H1 (cell line): Measurements from ENCODE around the gene MGMT. TPM values are rescaled to one million over a fixed set of nuclear protein-coding genes. Genes with fewer than 3 reads are reported as not detected.

Source experiments
- CTCF ChIA-PET: fragments of 300-600 bp; sonication (Branson Sonifier 250); formaldehyde crosslinking; loops from one replicate; lab custom pipeline; 2021; ENCODE audit not compliant: partially characterized antibody; lab: Charles Lee
- POLR2A ChIA-PET: fragments of 300-600 bp; sonication (Branson Sonifier 250); formaldehyde crosslinking; loops from one replicate; lab custom pipeline; 2021; ENCODE audit warnings: inconsistent platforms; ENCODE audit not compliant: partially characterized antibody; lab: Charles Lee
- DNase-seq, 2 experiments: peaks; one replicate each; pipeline versions ENCODE4 v3.0.0 to v3.0.0-alpha.2; 2010 to 2022; ENCODE audit warnings: low spot score in 2 of 2, low read depth in 1 of 2, mixed read lengths in 1 of 2
- FAIRE-seq: peaks from 2 replicates; lab custom pipeline; 2011; peaks lifted over from hg19 to GRCh38; lab: Jason Lieb, UNC
- H2AFZ ChIP-seq: 2 replicates; pipeline ENCODE4 v1.8.1; 2012; ENCODE audit warnings: low read length, inconsistent platforms
- H2AK5ac ChIP-seq: 2 replicates; pipeline ENCODE4 v1.6.1; 2013; ENCODE audit warnings: low read depth, low read length
- H2BK120ac ChIP-seq: replicated peaks from 2 replicates; pipeline ENCODE3; 2013; ENCODE audit warnings: low read depth, low read length, inconsistent platforms
- H2BK12ac ChIP-seq: 2 replicates; pipeline ENCODE4 v1.6.1; 2013; ENCODE audit warnings: low read depth, low read length
- H2BK15ac ChIP-seq: 2 replicates; pipeline ENCODE4 v1.6.1; 2013; ENCODE audit warnings: low read length
- H2BK20ac ChIP-seq: 2 replicates; pipeline ENCODE4 v1.6.1; 2013; ENCODE audit warnings: low read length
- H2BK5ac ChIP-seq: 2 replicates; pipeline ENCODE4 v1.6.1; 2013; ENCODE audit warnings: low read depth, low read length
- H3K14ac ChIP-seq: 2 replicates; pipeline ENCODE4 v1.6.1; 2013; ENCODE audit warnings: inconsistent platforms; ENCODE audit not compliant: insufficient read length
- H3K18ac ChIP-seq: 2 replicates; pipeline ENCODE4 v1.6.1; 2013; ENCODE audit warnings: low read length; ENCODE audit errors: extremely low read depth
- H3K23ac ChIP-seq: 2 replicates; pipeline ENCODE4 v1.6.1; 2013; ENCODE audit warnings: inconsistent platforms; ENCODE audit not compliant: insufficient read length
- H3K23me2 ChIP-seq: 2 replicates; pipeline ENCODE4 v1.6.1; 2013; ENCODE audit warnings: low read depth, low read length
- H3K27ac ChIP-seq: 2 replicates; pipeline ENCODE4 v1.6.1; 2011; ENCODE audit warnings: low read depth, low read length, inconsistent platforms
- H3K27me3 ChIP-seq, 4 experiments: replicated peaks in 1 of 4; 1 replicate in 1 of 4; 2 replicates in 3 of 4; pipeline versions ENCODE4 v1.6.1 to v1.8.1; 2011 to 2013; ENCODE audit warnings: low read length in 3 of 4, mild to moderate bottlenecking in 3 of 4, inconsistent platforms in 2 of 4, mixed read lengths in 2 of 4, moderate library complexity in 1 of 4; ENCODE audit not compliant: control insufficient read depth in 3 of 4, insufficient read depth in 3 of 4; ENCODE audit errors: extremely low read depth in 1 of 4
- H3K36me3 ChIP-seq, 4 experiments: 2 replicates each; pipeline versions ENCODE4 v1.6.1 to v1.8.1; 2011 to 2013; ENCODE audit warnings: mild to moderate bottlenecking in 4 of 4, low read length in 3 of 4, moderate library complexity in 2 of 4, control low read depth in 1 of 4, inconsistent platforms in 1 of 4; ENCODE audit not compliant: insufficient read depth in 4 of 4, control insufficient read depth in 2 of 4
- H3K4ac ChIP-seq: replicated peaks from 2 replicates; pipeline ENCODE3; 2013; ENCODE audit warnings: low read length, low read depth, mixed read lengths, inconsistent platforms; ENCODE audit not compliant: insufficient read length
- H3K4me1 ChIP-seq, 4 experiments: replicated peaks in 1 of 4; 1 replicate in 1 of 4; 2 replicates in 3 of 4; pipeline versions ENCODE4 v1.6.1 to v1.8.1; 2011 to 2013; ENCODE audit warnings: low read length in 3 of 4, inconsistent platforms in 2 of 4, mixed read lengths in 1 of 4; ENCODE audit not compliant: insufficient read depth in 4 of 4, control insufficient read depth in 3 of 4
- H3K4me2 ChIP-seq, 2 experiments: 2 replicates each; pipeline versions ENCODE4 v1.6.1 to v1.8.1; 2011 to 2013; ENCODE audit warnings: low read depth in 2 of 2, low read length in 2 of 2, control low read depth in 1 of 2, inconsistent platforms in 1 of 2, mild to moderate bottlenecking in 1 of 2; ENCODE audit not compliant: insufficient read depth in 1 of 2
- H3K4me3 ChIP-seq, 4 experiments: fragments of 200-600, 300-600 bp in 1 of 4; sonication (generic), shearing (Covaris generic), sonication (Bioruptor Twin) in 1 of 4; 2 replicates each; pipeline versions ENCODE4 v1.5.1 to v1.8.1; 2011 to 2016; ENCODE audit warnings: low read length in 4 of 4, low read depth in 3 of 4, control low read depth in 2 of 4, inconsistent platforms in 2 of 4, mild to moderate bottlenecking in 2 of 4, mixed read lengths in 1 of 4, moderate library complexity in 1 of 4; ENCODE audit not compliant: insufficient read depth in 2 of 4; ENCODE audit errors: extremely low read depth in 1 of 4
- H3K56ac ChIP-seq: replicated peaks from 2 replicates; pipeline ENCODE3; 2013; ENCODE audit warnings: low read depth, mild to moderate bottlenecking, mixed read lengths, low read length, inconsistent platforms; ENCODE audit not compliant: insufficient read length
- H3K79me1 ChIP-seq: 2 replicates; pipeline ENCODE4 v1.6.1; 2013; ENCODE audit warnings: low read depth, low read length, control low read depth
- H3K79me2 ChIP-seq, 2 experiments: 2 replicates each; pipeline versions ENCODE4 v1.6.1 to v1.8.1; 2012 to 2013; ENCODE audit warnings: low read length in 2 of 2, mild to moderate bottlenecking in 2 of 2, inconsistent platforms in 1 of 2; ENCODE audit not compliant: insufficient read depth in 2 of 2, control insufficient read depth in 1 of 2
- H3K9ac ChIP-seq, 4 experiments: replicated peaks in 1 of 4; 1 replicate in 1 of 4; 2 replicates in 3 of 4; pipeline versions ENCODE4 v1.6.1 to v1.8.1; 2011 to 2013; ENCODE audit warnings: low read depth in 3 of 4, low read length in 3 of 4, control low read depth in 2 of 4, mild to moderate bottlenecking in 2 of 4, moderate library complexity in 2 of 4, inconsistent platforms in 1 of 4; ENCODE audit errors: extremely low read depth in 1 of 4
- H3K9me3 ChIP-seq, 2 experiments: 2 replicates each; pipeline versions ENCODE4 v1.6.1 to v1.8.1; 2012 to 2013; ENCODE audit warnings: mild to moderate bottlenecking in 2 of 2, moderate library complexity in 2 of 2, control low read depth in 1 of 2, inconsistent platforms in 1 of 2, low read depth in 1 of 2, low read length in 1 of 2, mixed read lengths in 1 of 2; ENCODE audit not compliant: insufficient read depth in 2 of 2
- H4K20me1 ChIP-seq, 2 experiments: replicated peaks in 1 of 2; 2 replicates each; pipeline versions ENCODE3 to v1.8.1; 2011 to 2013; ENCODE audit warnings: inconsistent platforms in 2 of 2, low read length in 2 of 2, mild to moderate bottlenecking in 1 of 2; ENCODE audit not compliant: insufficient read depth in 2 of 2, control insufficient read depth in 1 of 2
- H4K5ac ChIP-seq: 2 replicates; pipeline ENCODE4 v1.6.1; 2013; ENCODE audit warnings: low read length, low read depth, mixed read lengths, inconsistent platforms; ENCODE audit not compliant: insufficient read length
- H4K8ac ChIP-seq: 2 replicates; pipeline ENCODE4 v1.8.0; 2013; ENCODE audit warnings: mild to moderate bottlenecking, moderate library complexity, low read length, inconsistent platforms; ENCODE audit not compliant: insufficient read depth; ENCODE audit errors: extremely low read depth
- H4K91ac ChIP-seq: replicated peaks from 2 replicates; pipeline ENCODE3; 2013; ENCODE audit warnings: low read length, mixed read lengths, inconsistent platforms; ENCODE audit not compliant: insufficient read length
- ATF2 ChIP-seq: IDR thresholded peaks from 2 replicates; pipeline ENCODE4 v1.6.1; 2012; ENCODE audit warnings: low read length, inconsistent platforms
- NANOG ChIP-seq: IDR thresholded peaks from 2 replicates; pipeline ENCODE4 v1.6.1; 2011; ENCODE audit warnings: low read length, low read depth, mild to moderate bottlenecking, inconsistent platforms; ENCODE audit not compliant: insufficient read depth, poor library complexity, severe bottlenecking
- POLR2A ChIP-seq, 2 experiments: IDR thresholded peaks; 1 replicate in 1 of 2; 2 replicates in 1 of 2; pipeline ENCODE4 v1.6.1; 2011; ENCODE audit warnings: low read depth in 2 of 2, low read length in 2 of 2, mild to moderate bottlenecking in 2 of 2; ENCODE audit errors: control extremely low read depth in 1 of 2
- SIN3A ChIP-seq, 2 experiments: IDR thresholded peaks in 1 of 2; conservative IDR thresholded peaks in 1 of 2; 2 replicates each; pipeline ENCODE4 v1.6.1; 2011 to 2012; ENCODE audit warnings: low read length in 2 of 2, improper control_type of control experiment in 1 of 2, low read depth in 1 of 2, mild to moderate bottlenecking in 1 of 2
- SUZ12 ChIP-seq: fragments of 200-600 bp; sonication (generic); IDR thresholded peaks from 2 replicates; pipeline ENCODE4 v1.6.1; 2012; ENCODE audit warnings: mild to moderate bottlenecking, inconsistent platforms, low read length, moderate library complexity, mixed read lengths
- WGBS, 2 experiments: shearing (Covaris generic) in 1 of 2; methylation state at CpG; one replicate each; pipeline versions ENCODE4 v1.1.6 to v1.1.7; 2013 to 2015; ENCODE audit warnings: low lambda C conversion rate in 2 of 2, mixed read lengths in 2 of 2, inconsistent platforms in 1 of 2, low coverage in 1 of 2, missing lambda C conversion rate in 1 of 2; ENCODE audit not compliant: insufficient replicate concordance in 2 of 2, insufficient coverage in 1 of 2, insufficient read length in 1 of 2; ENCODE audit errors: extremely low coverage in 1 of 2, missing lambda C conversion rate in 1 of 2; 5-methylcytosine and 5-hydroxymethylcytosine counted together
- polyA plus RNA-seq, 7 experiments: library from polyadenylated mRNA; depleted of rRNA in 3 of 7; stranded (reverse) in 5 of 7; unstranded in 2 of 7; fragments of >200 nt in 5 of 7; fragments of 200-250 nt in 2 of 7; gene quantifications; 1 replicate in 5 of 7; 2 replicates in 1 of 7; 4 replicates in 1 of 7; pipeline versions ENCODE4 v1.2.1 to v1.2.3, GENCODE V29; 2011 to 2013; ENCODE audit warnings: missing spikeins in 2 of 7, mixed read lengths in 2 of 7
- total RNA-seq: library from RNA; stranded (reverse); fragmentation: NEBNext Ultra II Directional; extraction: Animal tissue kit (Norgen Biotek cat#: 25700); gene quantifications from 2 replicates; pipeline ENCODE4 v1.2.1, GENCODE V29; 2021

MGMT gene
- total and polyA plus RNA-seq, 2 of the 8 experiments (the other 6 are each of a cell fraction or from before 2014, with no cell fraction given) = 9.9 to 10.7 TPM

GRCh38 chr10:129537151-129537550 is 70.1 kb downstream of the MGMT start:
- no peak overlapping the region for H2AK5ac ChIP-seq
- WGBS, 2 experiments = 96% methylated on average over 6 of the region's 6 CpGs; no CpG with 5 or more reads in 1 of the 2 experiments
- no peaks in the 10 kb centered on the region; the same call in 1 of the 2 replicates for H3K79me1 ChIP-seq
- H2BK20ac ChIP-seq = no peak overlapping the region
- H2BK120ac ChIP-seq = no peak overlapping the region
- no peak overlapping the region for H3K14ac ChIP-seq
- H2AFZ ChIP-seq = no peak overlapping the region
- H3K4ac ChIP-seq = no peak overlapping the region
- H2BK15ac ChIP-seq = no peak overlapping the region
- no peak overlapping the region for H3K27ac ChIP-seq
- CTCF ChIA-PET = interaction anchor here (1.4 kb wide), 1 partner anchor 10 kb away, joined by 3 read pairs; no protein-coding TSS in a partner anchor
- H3K56ac ChIP-seq = no peak overlapping the region
- H3K9ac ChIP-seq = no peak overlapping the region
- TF ChIP-seq ATF2 (no peak), NANOG (no peak), SUZ12 (no peak), SIN3A (conservative IDR thresholded peaks at IDR 0.05 in 1 of 2, IDR thresholded peaks at IDR 0.05 in 1 of 2; ENCODE audit: low read depth in 1 of 2, low read length in 2 of 2) (no peak), POLR2A (IDR thresholded peaks at IDR 0.05; ENCODE audit: control extremely low read depth in 1 of 2, low read depth in 2 of 2, low read length in 2 of 2) (no peak)
- H3K23me2 ChIP-seq = no peaks in the 10 kb centered on the region
- no peak overlapping the region for H2BK5ac ChIP-seq
- no peak overlapping the region for H4K91ac ChIP-seq
- no peaks in the 10 kb centered on the region for H3K36me3 ChIP-seq
- H4K5ac ChIP-seq = no peak overlapping the region
- no peaks in the 10 kb centered on the region for H3K9me3 ChIP-seq
- no peak overlapping the region for H3K23ac ChIP-seq
- H2BK12ac ChIP-seq = no peak overlapping the region
- no peak for DNase-seq
- no peak overlapping the region for H3K18ac ChIP-seq
- no peak overlapping the region for H3K4me3 ChIP-seq
- peaks cover 0 to 3% (median under 1%) of the 10 kb centered on the region in 4 experiments; a peak in 2 of 7 replicates for H3K4me1 ChIP-seq
- no peaks in the 10 kb centered on the region for H4K20me1 ChIP-seq
- no peak overlapping the region for H4K8ac ChIP-seq
- H3K79me2 ChIP-seq = no peaks in the 10 kb centered on the region
- no peak for FAIRE-seq
- POLR2A ChIA-PET = no interaction called here
- H3K4me2 ChIP-seq = no peak overlapping the region
- no peaks in the 10 kb centered on the region for H3K27me3 ChIP-seq
